Gastroesophageal sphincter (tissue), 3 donors: ENCODE measurements around the gene WDR64.

Source experiments
- CTCF ChIP-seq, 4 experiments: fragments of 200-600 bp in 2 of 4; fragments of 450-650 bp in 2 of 4; sonication (generic) in 1 of 4; IDR thresholded peaks; one replicate each; pipeline ENCODE4 v1.5.1; 2017 to 2019; ENCODE audit warnings: antibody characterized with exemption in 4 of 4, mild to moderate bottlenecking in 2 of 4, moderate library complexity in 2 of 4
- EP300 ChIP-seq: sonication (generic); formaldehyde crosslinking; IDR thresholded peaks from one replicate; pipeline ENCODE4 v1.6.1; 2017; ENCODE audit warnings: antibody characterized with exemption, mild to moderate bottlenecking
- POLR2A ChIP-seq, 2 donors: fragments of 450-650 bp; IDR thresholded peaks; one replicate each; pipeline ENCODE4 v1.6.1; 2017; ENCODE audit warnings: antibody characterized with exemption in 2 of 2, mild to moderate bottlenecking in 2 of 2, moderate library complexity in 1 of 2

- TF ChIP-seq CTCF (IDR thresholded peaks at IDR 0.05) (no peak), EP300 (no peak), POLR2A (IDR thresholded peaks at IDR 0.05) (no peak)
These were observed 173.5 kb downstream of the WDR64 start for GRCh38 chr1:241825581-241825980.
